ENCODE results near the gene NCKAP5L.

GRCh38 chr12:49869816-49870500, 41.7 kb upstream of the NCKAP5L start:
- TF ChIP-seq POLR2A (IDR thresholded peaks at IDR 0.05; ENCODE audit: low read length) (no peak), GATA1 (IDR thresholded peaks at IDR 0.05; ENCODE audit: low read depth, low read length) (no peak)

Measured in erythroblast (primary cell).